HepG2 (cell line): ENCODE results near the gene STARD13. TPM values are rescaled to one million over a fixed set of nuclear protein-coding genes. Genes with fewer than 3 reads are reported as not detected.
A peak's percentile ranks its signal among the peaks of the same experiment; 100 is the strongest.

Experiments
- ARID2 ChIP-seq: sonication (generic); formaldehyde crosslinking; IDR thresholded peaks from 2 replicates; pipeline ENCODE4 v1.8.1; 2022; ENCODE audit warnings: mild to moderate bottlenecking, missing genetic modification reagents, borderline replicate concordance
- ATF3 ChIP-seq: sonication (generic); formaldehyde crosslinking; IDR thresholded peaks from 2 replicates; pipeline ENCODE4 v1.4.0; 2020; ENCODE audit warnings: missing genetic modification reagents
- CERS6 ChIP-seq: sonication (generic); formaldehyde crosslinking; IDR thresholded peaks from 2 replicates; pipeline ENCODE4 v1.5.0; 2020; ENCODE audit warnings: missing genetic modification reagents
- GABPA ChIP-seq, 2 experiments: IDR thresholded peaks; 2 replicates each; pipeline ENCODE4 v1.6.1; 2011 to 2016; ENCODE audit warnings: low read depth in 2 of 2, low read length in 1 of 2, missing biosample characterization in 1 of 2, missing genetic modification characterization in 1 of 2
- HIC2 ChIP-seq: sonication (generic); formaldehyde crosslinking; IDR thresholded peaks from 2 replicates; pipeline ENCODE4 v1.9.0; 2022; ENCODE audit warnings: low read depth, missing genetic modification reagents
- NONO ChIP-seq, 2 experiments: fragments of 450-650 bp in 1 of 2; sonication (generic) in 1 of 2; formaldehyde crosslinking in 1 of 2; IDR thresholded peaks in 1 of 2; conservative IDR thresholded peaks in 1 of 2; 2 replicates each; pipeline versions ENCODE4 v1.6.1 to v1.8.0; 2017 to 2022; ENCODE audit warnings: mild to moderate bottlenecking in 1 of 2, missing genetic modification reagents in 1 of 2, moderate library complexity in 1 of 2
- USF2 ChIP-seq, 2 experiments: sonication (generic) in 1 of 2; formaldehyde crosslinking in 1 of 2; IDR thresholded peaks; 2 replicates each; pipeline versions ENCODE4 v1.5.1 to v1.6.1; 2011 to 2020; ENCODE audit warnings: borderline replicate concordance in 1 of 2, low read depth in 1 of 2, low read length in 1 of 2, mild to moderate bottlenecking in 1 of 2, missing genetic modification reagents in 1 of 2, moderate library complexity in 1 of 2
- XBP1 ChIP-seq: sonication (generic); formaldehyde crosslinking; IDR thresholded peaks from 2 replicates; pipeline ENCODE4 v1.5.0; 2020; ENCODE audit warnings: missing genetic modification reagents
- ZFAT ChIP-seq: sonication (generic); formaldehyde crosslinking; conservative IDR thresholded peaks from 2 replicates; pipeline ENCODE4 v1.8.1; 2023; ENCODE audit warnings: missing genetic modification reagents, inconsistent platforms
- ZNF326 ChIP-seq: sonication (generic); formaldehyde crosslinking; IDR thresholded peaks from 2 replicates; pipeline ENCODE4 v1.4.0; 2020; ENCODE audit warnings: missing genetic modification reagents, borderline replicate concordance
- ZNF432 ChIP-seq: sonication (generic); formaldehyde crosslinking; IDR thresholded peaks from 2 replicates; pipeline ENCODE4 v1.5.0; 2020; ENCODE audit warnings: missing genetic modification reagents, mild to moderate bottlenecking, borderline replicate concordance
- ZNF570 ChIP-seq: sonication (generic); formaldehyde crosslinking; IDR thresholded peaks from 2 replicates; pipeline ENCODE4 v1.4.0; 2020; ENCODE audit warnings: mild to moderate bottlenecking, missing genetic modification reagents, borderline replicate concordance
- ZNF740 ChIP-seq: sonication (generic); formaldehyde crosslinking; IDR thresholded peaks from 2 replicates; pipeline ENCODE4 v1.4.0; 2020; ENCODE audit warnings: missing genetic modification reagents
- ZNF761 ChIP-seq: sonication (generic); formaldehyde crosslinking; conservative IDR thresholded peaks from 2 replicates; pipeline ENCODE4 v1.4.0; 2020; ENCODE audit warnings: mild to moderate bottlenecking, missing genetic modification reagents
- polyA plus RNA-seq, 8 experiments: library from polyadenylated mRNA; depleted of rRNA in 3 of 8; stranded (reverse) in 7 of 8; unstranded in 1 of 8; fragments of >200 nt; fragmentation: Illumina TruSeq in 4 of 8; extraction: Trizol in 4 of 8; gene quantifications; 2 replicates each; pipeline versions ENCODE4 v1.2.1 to v1.2.3, GENCODE V29; 2011 to 2016; ENCODE audit warnings: low read depth in 4 of 8, missing spikeins in 1 of 8, mixed read lengths in 1 of 8; ENCODE audit not compliant: insufficient read depth in 1 of 8
- total RNA-seq, 5 experiments: library from RNA; depleted of rRNA; stranded (reverse); fragments of >200 nt; fragmentation: Illumina TruSeq; extraction: Trizol; gene quantifications; 2 replicates each; pipeline ENCODE4 v1.2.3, GENCODE V29; 2016; ENCODE audit warnings: low read depth in 1 of 5

The STARD13 gene
- total and polyA plus RNA-seq, 2 of the 13 experiments (the other 11 are each of a cell fraction or from before 2014, with no cell fraction given): 12.8 to 14.3 TPM

- TF ChIP-seq USF2 (IDR thresholded peaks at IDR 0.05; ENCODE audit: low read depth, low read length) (peak; percentile 98), USF2 (CRISPR knock-in tag; IDR thresholded peaks at IDR 0.05; ENCODE audit: borderline replicate concordance) (peak; percentile 99; the same call in 1 of the 2 replicates), ATF3 (no peak), ZNF740 (CRISPR knock-in tag) (no peak), ZNF432 (no peak), ZFAT (no peak), GABPA (IDR thresholded peaks at IDR 0.05; ENCODE audit: low read depth, low read length) (no peak), GABPA (CRISPR knock-in tag; IDR thresholded peaks at IDR 0.05; ENCODE audit: low read depth) (peak; percentile 33; the same call in 1 of the 2 replicates), ZNF761 (CRISPR knock-in tag) (no peak), ARID2 (no peak), ZNF570 (CRISPR knock-in tag) (no peak), XBP1 (no peak), CERS6 (CRISPR knock-in tag) (no peak), ZNF326 (CRISPR knock-in tag) (no peak), NONO (IDR thresholded peaks at IDR 0.05) (no peak), NONO (CRISPR knock-in tag; conservative IDR thresholded peaks at IDR 0.05) (no peak), HIC2 (no peak)
These were observed at the start of gene STARD13 (continued) for GRCh38 chr13:33285420-33286124.
